WTC11 (cell line): Measurements from ENCODE around the gene RAB34. TPM values are rescaled to one million over a fixed set of nuclear protein-coding genes. Genes with fewer than 3 reads are reported as not detected.
A peak's percentile ranks its signal among the peaks of the same experiment; 100 is the strongest.

Source experiments
- JUN ChIP-seq: sonication (generic); formaldehyde crosslinking; IDR thresholded peaks from 2 replicates; pipeline ENCODE4 v1.8.0; 2023; ENCODE audit warnings: mild to moderate bottlenecking, missing genetic modification reagents
- MXD4 ChIP-seq: fragments of 250-450 bp; sonication (Bioruptor Pico); IDR thresholded peaks from 2 replicates; pipeline ENCODE4 v1.8.0; 2021; ENCODE audit warnings: mild to moderate bottlenecking, moderate library complexity, borderline replicate concordance
- NFE2L1 ChIP-seq: sonication (generic); formaldehyde crosslinking; IDR thresholded peaks from 2 replicates; pipeline ENCODE4 v1.8.1; 2023; ENCODE audit warnings: missing genetic modification reagents
- SP1 ChIP-seq: sonication (generic); formaldehyde crosslinking; conservative IDR thresholded peaks from 2 replicates; pipeline ENCODE4 v1.8.1; 2022; ENCODE audit warnings: missing genetic modification reagents
- total RNA-seq: library from RNA; stranded (reverse); gene quantifications from 3 replicates; pipeline ENCODE4 v1.2.3, GENCODE V29; 2021
- TF ChIP-seq, protein P1 (sequence below): fragments of 250-450 bp; sonication (Bioruptor Pico); IDR thresholded peaks from 2 replicates; pipeline ENCODE4 v2.1.2; 2022; ENCODE audit warnings: mild to moderate bottlenecking, moderate library complexity
- TF ChIP-seq, protein P2 (sequence below): fragments of 250-450 bp; sonication (Bioruptor Pico); IDR thresholded peaks from 2 replicates; pipeline ENCODE4 v1.8.0; 2021; ENCODE audit warnings: mild to moderate bottlenecking
- TF ChIP-seq, protein P3 (sequence below): sonication (generic); formaldehyde crosslinking; IDR thresholded peaks from 2 replicates; pipeline ENCODE4 v1.8.1; 2023; ENCODE audit warnings: mild to moderate bottlenecking, missing genetic modification reagents, moderate library complexity
- TF ChIP-seq, protein P4 (sequence below): sonication (generic); formaldehyde crosslinking; IDR thresholded peaks from 2 replicates; pipeline ENCODE4 v1.8.1; 2023; ENCODE audit warnings: mild to moderate bottlenecking, moderate library complexity, missing genetic modification reagents
- TF ChIP-seq, protein P5 (sequence below): fragments of 250-450 bp; sonication (Bioruptor Pico); IDR thresholded peaks from 2 replicates; pipeline ENCODE4 v1.9.0; 2021; ENCODE audit warnings: mild to moderate bottlenecking, borderline replicate concordance
- TF ChIP-seq, protein P6 (sequence below): sonication (generic); formaldehyde crosslinking; IDR thresholded peaks from 2 replicates; pipeline ENCODE4 v1.8.1; 2023; ENCODE audit warnings: mild to moderate bottlenecking, missing genetic modification reagents
- TF ChIP-seq, protein P7 (sequence below): sonication (generic); formaldehyde crosslinking; IDR thresholded peaks from 2 replicates; pipeline ENCODE4 v1.8.0; 2022; ENCODE audit warnings: mild to moderate bottlenecking, missing genetic modification reagents
- TF ChIP-seq, protein P8 (sequence below): sonication (generic); formaldehyde crosslinking; conservative IDR thresholded peaks from 2 replicates; pipeline ENCODE4 v1.8.1; 2022; ENCODE audit warnings: mild to moderate bottlenecking, missing genetic modification reagents
- TF ChIP-seq, protein P9 (sequence below): sonication (generic); formaldehyde crosslinking; IDR thresholded peaks from 2 replicates; pipeline ENCODE4 v1.8.1; 2022; ENCODE audit warnings: low read depth, mild to moderate bottlenecking, moderate library complexity, missing genetic modification reagents, borderline replicate concordance

Gene RAB34
- total RNA-seq, 1 experiment from 2014 or later, result 181 TPM

DNA sequence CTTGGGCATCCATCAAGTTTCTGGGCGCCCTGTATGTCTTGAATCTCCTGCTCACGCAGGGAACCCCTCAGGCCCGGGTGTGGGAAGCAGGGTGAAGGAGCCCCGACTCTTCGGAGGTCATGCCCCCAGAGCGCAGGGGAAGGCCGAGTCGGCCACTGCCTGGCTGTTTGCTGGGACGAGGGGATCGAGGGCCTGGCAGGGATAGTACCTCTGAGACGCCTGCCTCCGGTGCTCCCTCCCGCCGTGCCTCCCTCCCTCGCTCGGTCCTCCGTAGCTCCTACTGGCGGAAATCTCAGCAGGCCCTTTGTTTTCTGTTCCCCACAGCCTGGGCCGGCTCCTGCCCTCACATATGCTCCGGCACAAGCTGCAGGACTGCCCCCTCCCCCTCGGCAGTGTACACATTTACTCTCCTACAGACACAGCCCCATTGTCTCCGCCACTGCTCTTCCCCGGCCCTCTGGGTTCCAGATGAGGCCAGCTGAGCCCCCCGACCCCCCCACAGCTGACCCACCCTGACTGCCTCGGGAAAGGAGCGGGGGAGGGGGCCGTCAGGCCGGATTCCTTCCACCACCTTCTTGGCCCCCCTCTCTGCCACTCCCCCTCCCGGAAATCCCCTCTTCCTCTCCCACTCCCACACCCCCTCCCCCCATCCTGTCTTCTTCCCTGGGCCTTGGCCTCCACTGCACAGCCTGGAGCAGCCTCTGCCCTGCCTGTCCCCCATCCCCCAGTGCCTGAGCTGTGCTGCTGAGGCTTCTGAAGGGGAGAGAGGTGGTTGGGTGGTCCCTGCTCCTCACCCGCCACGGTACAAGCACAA, 27.5 kb upstream of the RAB34 start (continued):
- TF ChIP-seq, protein P1, sequence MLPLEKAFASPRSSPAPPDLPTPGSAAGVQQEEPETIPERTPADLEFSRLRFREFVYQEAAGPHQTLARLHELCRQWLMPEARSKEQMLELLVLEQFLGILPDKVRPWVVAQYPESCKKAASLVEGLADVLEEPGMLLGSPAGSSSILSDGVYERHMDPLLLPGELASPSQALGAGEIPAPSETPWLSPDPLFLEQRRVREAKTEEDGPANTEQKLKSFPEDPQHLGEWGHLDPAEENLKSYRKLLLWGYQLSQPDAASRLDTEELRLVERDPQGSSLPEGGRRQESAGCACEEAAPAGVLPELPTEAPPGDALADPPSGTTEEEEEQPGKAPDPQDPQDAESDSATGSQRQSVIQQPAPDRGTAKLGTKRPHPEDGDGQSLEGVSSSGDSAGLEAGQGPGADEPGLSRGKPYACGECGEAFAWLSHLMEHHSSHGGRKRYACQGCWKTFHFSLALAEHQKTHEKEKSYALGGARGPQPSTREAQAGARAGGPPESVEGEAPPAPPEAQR (CRISPR knock-in tag), result no peak
- TF ChIP-seq, protein P2, sequence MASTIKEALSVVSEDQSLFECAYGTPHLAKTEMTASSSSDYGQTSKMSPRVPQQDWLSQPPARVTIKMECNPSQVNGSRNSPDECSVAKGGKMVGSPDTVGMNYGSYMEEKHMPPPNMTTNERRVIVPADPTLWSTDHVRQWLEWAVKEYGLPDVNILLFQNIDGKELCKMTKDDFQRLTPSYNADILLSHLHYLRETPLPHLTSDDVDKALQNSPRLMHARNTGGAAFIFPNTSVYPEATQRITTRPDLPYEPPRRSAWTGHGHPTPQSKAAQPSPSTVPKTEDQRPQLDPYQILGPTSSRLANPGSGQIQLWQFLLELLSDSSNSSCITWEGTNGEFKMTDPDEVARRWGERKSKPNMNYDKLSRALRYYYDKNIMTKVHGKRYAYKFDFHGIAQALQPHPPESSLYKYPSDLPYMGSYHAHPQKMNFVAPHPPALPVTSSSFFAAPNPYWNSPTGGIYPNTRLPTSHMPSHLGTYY (CRISPR knock-in tag), result no peak
- TF ChIP-seq, protein P3, sequence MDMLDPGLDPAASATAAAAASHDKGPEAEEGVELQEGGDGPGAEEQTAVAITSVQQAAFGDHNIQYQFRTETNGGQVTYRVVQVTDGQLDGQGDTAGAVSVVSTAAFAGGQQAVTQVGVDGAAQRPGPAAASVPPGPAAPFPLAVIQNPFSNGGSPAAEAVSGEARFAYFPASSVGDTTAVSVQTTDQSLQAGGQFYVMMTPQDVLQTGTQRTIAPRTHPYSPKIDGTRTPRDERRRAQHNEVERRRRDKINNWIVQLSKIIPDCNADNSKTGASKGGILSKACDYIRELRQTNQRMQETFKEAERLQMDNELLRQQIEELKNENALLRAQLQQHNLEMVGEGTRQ, result no peak
- TF ChIP-seq NFE2L1 (CRISPR knock-in tag) (0 out of 2 replicates have a peak, but pooled peaks have one; percentile 12), MXD4 (CRISPR knock-in tag) (no peak), JUN (CRISPR knock-in tag) (no peak), SP1 (CRISPR knock-in tag) (no peak)
- TF ChIP-seq, protein P4, sequence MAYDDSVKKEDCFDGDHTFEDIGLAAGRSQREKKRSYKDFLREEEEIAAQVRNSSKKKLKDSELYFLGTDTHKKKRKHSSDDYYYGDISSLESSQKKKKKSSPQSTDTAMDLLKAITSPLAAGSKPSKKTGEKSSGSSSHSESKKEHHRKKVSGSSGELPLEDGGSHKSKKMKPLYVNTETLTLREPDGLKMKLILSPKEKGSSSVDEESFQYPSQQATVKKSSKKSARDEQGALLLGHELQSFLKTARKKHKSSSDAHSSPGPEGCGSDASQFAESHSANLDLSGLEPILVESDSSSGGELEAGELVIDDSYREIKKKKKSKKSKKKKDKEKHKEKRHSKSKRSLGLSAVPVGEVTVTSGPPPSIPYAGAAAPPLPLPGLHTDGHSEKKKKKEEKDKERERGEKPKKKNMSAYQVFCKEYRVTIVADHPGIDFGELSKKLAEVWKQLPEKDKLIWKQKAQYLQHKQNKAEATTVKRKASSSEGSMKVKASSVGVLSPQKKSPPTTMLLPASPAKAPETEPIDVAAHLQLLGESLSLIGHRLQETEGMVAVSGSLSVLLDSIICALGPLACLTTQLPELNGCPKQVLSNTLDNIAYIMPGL (CRISPR knock-in tag), result no peak
- TF ChIP-seq, protein P5, sequence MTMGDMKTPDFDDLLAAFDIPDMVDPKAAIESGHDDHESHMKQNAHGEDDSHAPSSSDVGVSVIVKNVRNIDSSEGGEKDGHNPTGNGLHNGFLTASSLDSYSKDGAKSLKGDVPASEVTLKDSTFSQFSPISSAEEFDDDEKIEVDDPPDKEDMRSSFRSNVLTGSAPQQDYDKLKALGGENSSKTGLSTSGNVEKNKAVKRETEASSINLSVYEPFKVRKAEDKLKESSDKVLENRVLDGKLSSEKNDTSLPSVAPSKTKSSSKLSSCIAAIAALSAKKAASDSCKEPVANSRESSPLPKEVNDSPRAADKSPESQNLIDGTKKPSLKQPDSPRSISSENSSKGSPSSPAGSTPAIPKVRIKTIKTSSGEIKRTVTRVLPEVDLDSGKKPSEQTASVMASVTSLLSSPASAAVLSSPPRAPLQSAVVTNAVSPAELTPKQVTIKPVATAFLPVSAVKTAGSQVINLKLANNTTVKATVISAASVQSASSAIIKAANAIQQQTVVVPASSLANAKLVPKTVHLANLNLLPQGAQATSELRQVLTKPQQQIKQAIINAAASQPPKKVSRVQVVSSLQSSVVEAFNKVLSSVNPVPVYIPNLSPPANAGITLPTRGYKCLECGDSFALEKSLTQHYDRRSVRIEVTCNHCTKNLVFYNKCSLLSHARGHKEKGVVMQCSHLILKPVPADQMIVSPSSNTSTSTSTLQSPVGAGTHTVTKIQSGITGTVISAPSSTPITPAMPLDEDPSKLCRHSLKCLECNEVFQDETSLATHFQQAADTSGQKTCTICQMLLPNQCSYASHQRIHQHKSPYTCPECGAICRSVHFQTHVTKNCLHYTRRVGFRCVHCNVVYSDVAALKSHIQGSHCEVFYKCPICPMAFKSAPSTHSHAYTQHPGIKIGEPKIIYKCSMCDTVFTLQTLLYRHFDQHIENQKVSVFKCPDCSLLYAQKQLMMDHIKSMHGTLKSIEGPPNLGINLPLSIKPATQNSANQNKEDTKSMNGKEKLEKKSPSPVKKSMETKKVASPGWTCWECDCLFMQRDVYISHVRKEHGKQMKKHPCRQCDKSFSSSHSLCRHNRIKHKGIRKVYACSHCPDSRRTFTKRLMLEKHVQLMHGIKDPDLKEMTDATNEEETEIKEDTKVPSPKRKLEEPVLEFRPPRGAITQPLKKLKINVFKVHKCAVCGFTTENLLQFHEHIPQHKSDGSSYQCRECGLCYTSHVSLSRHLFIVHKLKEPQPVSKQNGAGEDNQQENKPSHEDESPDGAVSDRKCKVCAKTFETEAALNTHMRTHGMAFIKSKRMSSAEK (CRISPR knock-in tag), result 0 out of 2 replicates have a peak, but pooled peaks have one; percentile 25
- TF ChIP-seq, protein P6, sequence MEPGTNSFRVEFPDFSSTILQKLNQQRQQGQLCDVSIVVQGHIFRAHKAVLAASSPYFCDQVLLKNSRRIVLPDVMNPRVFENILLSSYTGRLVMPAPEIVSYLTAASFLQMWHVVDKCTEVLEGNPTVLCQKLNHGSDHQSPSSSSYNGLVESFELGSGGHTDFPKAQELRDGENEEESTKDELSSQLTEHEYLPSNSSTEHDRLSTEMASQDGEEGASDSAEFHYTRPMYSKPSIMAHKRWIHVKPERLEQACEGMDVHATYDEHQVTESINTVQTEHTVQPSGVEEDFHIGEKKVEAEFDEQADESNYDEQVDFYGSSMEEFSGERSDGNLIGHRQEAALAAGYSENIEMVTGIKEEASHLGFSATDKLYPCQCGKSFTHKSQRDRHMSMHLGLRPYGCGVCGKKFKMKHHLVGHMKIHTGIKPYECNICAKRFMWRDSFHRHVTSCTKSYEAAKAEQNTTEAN (CRISPR knock-in tag), result no peak
- TF ChIP-seq, protein P7, sequence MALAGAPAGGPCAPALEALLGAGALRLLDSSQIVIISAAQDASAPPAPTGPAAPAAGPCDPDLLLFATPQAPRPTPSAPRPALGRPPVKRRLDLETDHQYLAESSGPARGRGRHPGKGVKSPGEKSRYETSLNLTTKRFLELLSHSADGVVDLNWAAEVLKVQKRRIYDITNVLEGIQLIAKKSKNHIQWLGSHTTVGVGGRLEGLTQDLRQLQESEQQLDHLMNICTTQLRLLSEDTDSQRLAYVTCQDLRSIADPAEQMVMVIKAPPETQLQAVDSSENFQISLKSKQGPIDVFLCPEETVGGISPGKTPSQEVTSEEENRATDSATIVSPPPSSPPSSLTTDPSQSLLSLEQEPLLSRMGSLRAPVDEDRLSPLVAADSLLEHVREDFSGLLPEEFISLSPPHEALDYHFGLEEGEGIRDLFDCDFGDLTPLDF, result no peak
- TF ChIP-seq, protein P8, sequence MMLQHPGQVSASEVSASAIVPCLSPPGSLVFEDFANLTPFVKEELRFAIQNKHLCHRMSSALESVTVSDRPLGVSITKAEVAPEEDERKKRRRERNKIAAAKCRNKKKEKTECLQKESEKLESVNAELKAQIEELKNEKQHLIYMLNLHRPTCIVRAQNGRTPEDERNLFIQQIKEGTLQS (CRISPR knock-in tag), result no peak
- TF ChIP-seq, protein P9, sequence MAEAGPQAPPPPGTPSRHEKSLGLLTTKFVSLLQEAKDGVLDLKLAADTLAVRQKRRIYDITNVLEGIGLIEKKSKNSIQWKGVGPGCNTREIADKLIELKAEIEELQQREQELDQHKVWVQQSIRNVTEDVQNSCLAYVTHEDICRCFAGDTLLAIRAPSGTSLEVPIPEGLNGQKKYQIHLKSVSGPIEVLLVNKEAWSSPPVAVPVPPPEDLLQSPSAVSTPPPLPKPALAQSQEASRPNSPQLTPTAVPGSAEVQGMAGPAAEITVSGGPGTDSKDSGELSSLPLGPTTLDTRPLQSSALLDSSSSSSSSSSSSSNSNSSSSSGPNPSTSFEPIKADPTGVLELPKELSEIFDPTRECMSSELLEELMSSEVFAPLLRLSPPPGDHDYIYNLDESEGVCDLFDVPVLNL (CRISPR knock-in tag), result no peak
